GM23248 (cell line): ENCODE data around the gene IRF3.

Experiments
- EZH2 ChIP-seq: fragments of 200-600 bp; sonication (generic); IDR thresholded peaks from 2 replicates; pipeline ENCODE4 v1.6.1; 2018; ENCODE audit warnings: antibody characterized with exemption, mild to moderate bottlenecking; ENCODE audit not compliant: insufficient read depth, poor library complexity, severe bottlenecking
- EZH2phosphoT487 ChIP-seq: fragments of 200-600 bp; sonication (generic); IDR thresholded peaks from 2 replicates; pipeline ENCODE4 v1.6.1; 2018; ENCODE audit warnings: antibody characterized with exemption, moderate library complexity, mild to moderate bottlenecking, low read depth; ENCODE audit not compliant: insufficient read depth

GRCh38 chr19:49631014-49631588, 34.6 kb downstream of the IRF3 start:
- TF ChIP-seq EZH2phosphoT487 (no peak), EZH2 (no peak)
